Measurements from ENCODE around the gene CYB5R3.

DNA sequence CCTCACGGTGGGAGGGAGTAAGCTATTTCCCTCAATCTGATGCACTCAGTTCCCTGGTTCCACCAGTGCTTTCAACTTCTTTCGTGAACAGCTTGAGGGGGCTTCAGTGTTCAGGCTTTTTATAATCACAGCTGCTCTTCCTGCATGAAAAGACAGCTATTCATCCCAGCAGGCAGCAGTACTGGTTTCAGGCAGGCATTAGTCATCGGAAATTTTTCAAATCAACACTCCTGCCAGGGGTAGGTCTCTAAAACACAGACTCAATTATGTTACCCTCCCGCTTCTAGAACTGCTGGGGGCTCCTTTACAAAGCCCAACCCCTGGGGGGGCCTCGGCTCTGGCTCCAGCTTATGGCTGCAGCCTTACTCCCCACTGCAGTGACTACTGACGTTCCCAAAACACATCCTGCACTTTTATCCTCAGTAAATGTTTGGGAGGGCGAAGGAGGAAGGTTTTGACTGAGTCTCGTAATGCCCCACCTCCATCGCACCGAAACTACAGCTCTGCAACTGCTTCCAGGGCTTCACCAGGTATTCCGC is 40.3 kb downstream of the CYB5R3 start:
- TF ChIP-seq, protein P1, sequence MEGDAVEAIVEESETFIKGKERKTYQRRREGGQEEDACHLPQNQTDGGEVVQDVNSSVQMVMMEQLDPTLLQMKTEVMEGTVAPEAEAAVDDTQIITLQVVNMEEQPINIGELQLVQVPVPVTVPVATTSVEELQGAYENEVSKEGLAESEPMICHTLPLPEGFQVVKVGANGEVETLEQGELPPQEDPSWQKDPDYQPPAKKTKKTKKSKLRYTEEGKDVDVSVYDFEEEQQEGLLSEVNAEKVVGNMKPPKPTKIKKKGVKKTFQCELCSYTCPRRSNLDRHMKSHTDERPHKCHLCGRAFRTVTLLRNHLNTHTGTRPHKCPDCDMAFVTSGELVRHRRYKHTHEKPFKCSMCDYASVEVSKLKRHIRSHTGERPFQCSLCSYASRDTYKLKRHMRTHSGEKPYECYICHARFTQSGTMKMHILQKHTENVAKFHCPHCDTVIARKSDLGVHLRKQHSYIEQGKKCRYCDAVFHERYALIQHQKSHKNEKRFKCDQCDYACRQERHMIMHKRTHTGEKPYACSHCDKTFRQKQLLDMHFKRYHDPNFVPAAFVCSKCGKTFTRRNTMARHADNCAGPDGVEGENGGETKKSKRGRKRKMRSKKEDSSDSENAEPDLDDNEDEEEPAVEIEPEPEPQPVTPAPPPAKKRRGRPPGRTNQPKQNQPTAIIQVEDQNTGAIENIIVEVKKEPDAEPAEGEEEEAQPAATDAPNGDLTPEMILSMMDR (IDR thresholded peaks at IDR 0.05), result no peak
- TF ChIP-seq POLR2A (IDR thresholded peaks at IDR 0.05), result no peak

All from thyroid gland (tissue), 4 donors.